Measurements from ENCODE around the gene DPPA5.
"Not testable (repeated sequence)": the region's sequence is repeated elsewhere in the genome, so short reads cannot be mapped to it uniquely, and the experiment has no call there.

DPPA5 gene

DNA sequence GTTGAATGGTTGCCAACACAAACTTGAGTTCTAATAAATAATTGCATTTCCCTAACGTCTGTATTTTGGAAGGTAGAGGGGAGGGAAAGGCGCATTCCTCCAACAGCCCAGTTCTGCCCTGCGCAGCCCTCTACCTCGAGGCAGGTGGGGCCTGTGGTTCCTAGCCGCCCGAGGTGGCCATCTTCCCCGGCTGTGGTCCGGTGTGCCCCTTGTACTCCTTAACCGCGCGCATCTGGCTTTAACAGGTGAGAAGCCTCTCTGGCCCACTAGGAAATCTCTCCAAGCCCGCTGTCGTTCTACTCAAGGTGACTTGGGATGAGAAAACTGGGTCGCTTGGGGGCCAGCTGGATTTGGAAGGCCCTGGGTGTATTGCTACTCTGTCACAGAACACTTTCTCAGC lies 10.0 kb upstream of the DPPA5 start:
- DNase-seq (ENCODE audit: low read depth in 2 of 2): no peak

- no peak for DNase-seq (ENCODE audit: low read depth in 2 of 2)
Observed at GRCh38 chr6:73363537-73363875, 9.4 kb upstream of the DPPA5 start.

GRCh38 chr6:73362869-73363536 lies 8.9 kb upstream of the DPPA5 start:
- DNase-seq (ENCODE audit: low read depth in 2 of 2): no peak

DNA sequence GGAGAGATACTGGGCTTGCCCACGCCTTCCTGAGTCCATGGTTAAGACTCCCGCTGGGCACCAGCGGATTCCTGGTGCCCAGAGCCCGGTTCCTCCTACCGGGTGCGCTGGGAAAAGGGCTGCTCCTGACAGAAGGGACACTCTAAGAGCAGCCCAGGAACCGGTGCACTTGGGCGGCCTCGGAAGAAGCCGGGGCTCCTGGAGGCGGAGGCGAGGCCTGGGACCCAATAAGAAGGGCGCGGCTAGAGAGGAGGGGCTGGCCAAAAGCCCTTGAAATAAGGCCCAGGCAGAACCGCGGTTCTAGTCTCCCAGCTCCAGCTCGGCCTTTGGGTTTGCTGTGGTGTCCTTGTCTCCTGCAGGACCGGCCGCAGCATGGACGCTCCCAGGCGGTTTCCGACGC lies 8.3 kb upstream of the DPPA5 start, which contains the start of gene KHDC3L:
TSS of gene KHDC3L (plus strand) at position 301 of the 400 bp plus-strand sequence. CDS start at position 373, 72 bp downstream.
- DNase-seq (ENCODE audit: low read depth in 2 of 2): no peak

GRCh38 chr6:73349311-73349710 lies 4.8 kb downstream of the DPPA5 start:
- no peak for DNase-seq (ENCODE audit: low read depth in 2 of 2)

GRCh38 chr6:73348550-73349204 lies 5.4 kb downstream of the DPPA5 start:
- DNase-seq (ENCODE audit: low read depth in 2 of 2): no peak

GRCh38 chr6:73343164-73343563 lies 10.9 kb downstream of the DPPA5 start:
- DNase-seq (ENCODE audit: low read depth in 2 of 2): no peak

DNA sequence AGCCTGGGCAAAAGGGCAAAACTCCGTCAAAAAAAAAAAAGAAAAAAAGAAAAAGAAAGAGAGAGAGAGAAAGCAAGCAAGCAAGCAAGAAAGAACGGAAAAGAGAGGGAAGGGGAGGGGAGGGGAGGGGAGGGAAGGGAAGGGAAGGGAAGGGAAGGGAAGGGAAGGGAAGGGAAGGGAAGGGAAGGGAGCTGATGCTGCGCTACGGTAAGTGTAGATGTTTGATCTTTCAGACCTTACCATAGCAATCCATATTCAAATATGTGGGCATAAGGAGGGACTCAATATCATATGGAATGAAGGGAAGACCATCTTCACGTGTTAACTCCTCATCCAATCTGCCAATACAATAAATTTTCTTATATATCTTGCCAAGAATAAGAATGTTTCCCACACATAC lies 11.9 kb downstream of the DPPA5 start:
- DNase-seq (ENCODE audit: low read depth in 2 of 2): no peak

DNA sequence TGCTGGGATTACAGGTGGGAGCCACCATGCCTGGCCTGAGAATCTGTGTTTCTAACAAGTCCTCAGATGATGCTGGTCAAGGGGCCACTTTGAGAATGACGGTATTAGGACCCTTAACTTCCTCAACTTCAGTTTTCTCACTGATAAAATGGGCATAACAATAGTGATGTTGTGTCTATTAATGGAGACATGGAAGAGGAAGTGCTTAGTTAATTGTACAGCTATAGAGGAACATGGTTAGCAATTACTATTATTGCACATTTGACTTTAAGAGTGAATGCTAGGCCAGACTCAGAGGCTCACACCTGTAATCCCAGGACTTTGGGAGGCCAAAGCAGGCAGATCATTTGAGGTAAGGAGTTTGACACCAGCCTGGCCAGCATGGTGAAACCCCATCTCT lies 12.7 kb downstream of the DPPA5 start:
- no peak for DNase-seq (ENCODE audit: low read depth in 2 of 2)

DNA sequence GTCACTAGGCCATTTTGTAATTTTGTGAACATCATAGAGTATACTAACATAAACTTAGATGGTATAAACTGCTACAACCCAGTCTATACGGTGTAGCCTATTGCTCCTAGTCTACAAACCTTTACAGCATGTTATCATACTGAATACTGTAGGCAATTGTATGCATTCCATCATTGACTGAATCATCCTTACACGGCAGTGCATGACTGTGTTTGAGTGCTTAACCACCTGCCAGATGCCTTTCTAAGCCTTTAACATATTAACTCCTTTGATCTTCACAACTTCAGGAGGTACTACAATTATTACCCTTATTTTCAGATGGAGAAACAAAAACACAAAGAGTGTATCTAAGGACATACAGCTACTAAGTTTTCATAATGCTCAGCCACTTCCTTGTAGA lies 14.0 kb downstream of the DPPA5 start:
- DNase-seq (ENCODE audit: low read depth in 2 of 2): no peak

DNA sequence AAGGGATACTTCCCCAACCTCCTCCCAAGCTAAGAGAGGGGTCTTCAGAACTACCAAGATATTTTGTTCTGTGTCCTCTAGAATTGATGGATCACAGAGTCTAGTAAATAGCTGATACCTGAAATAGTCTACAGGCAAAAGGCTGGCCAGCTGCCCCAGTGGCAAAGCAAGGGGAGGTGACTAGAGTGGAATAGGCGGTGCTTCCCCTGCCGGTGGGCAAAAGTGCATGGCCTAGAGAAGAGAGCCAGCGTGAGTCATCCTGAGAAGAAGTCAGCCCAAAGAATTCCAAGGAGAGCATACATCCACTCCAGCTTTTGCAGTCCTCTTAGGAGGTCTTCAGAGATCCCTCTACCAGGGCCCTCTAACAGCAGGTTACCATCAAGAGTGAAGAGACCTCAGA lies 14.7 kb downstream of the DPPA5 start:
- DNase-seq (ENCODE audit: low read depth in 2 of 2): no peak

DNA sequence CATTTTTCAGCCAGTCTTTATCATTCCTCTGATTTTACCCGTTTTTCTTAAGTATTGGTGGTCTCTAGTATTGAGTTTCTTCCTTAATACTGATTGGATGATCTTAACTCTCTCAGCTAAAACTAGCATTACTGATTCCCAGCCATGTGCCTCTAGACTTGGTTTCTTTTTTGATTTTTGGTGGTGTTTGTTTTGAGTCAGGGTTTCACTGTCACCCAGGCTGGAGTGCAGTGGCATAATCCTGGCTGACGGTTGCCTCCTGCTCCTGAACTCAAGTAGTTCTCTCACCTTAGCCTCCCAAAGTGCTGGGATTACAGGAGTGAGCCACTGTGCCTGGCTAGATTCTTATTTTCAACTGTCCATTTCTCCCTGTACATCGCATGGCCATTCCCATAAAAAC lies 24.9 kb downstream of the DPPA5 start:
- no peak for DNase-seq (ENCODE audit: low read depth in 2 of 2)

DNA sequence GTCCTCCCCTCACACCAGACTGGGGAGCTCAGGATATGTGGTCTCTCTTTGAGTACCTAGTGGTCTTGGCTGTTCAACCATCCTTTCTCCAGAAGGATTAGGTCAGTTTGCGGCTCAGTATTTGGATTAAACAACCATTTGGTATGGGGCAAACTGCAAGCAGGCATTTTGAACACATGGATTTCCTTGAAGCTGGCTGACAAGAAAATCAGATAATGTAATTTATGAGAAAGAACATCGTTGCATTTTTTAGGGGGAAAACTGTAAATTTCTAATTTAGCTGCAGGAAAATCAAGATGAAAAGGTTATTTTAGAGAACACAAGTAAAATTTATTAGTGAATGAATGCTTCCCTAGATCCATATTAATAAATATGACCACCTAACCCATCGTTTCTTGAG lies 25.3 kb downstream of the DPPA5 start:
- DNase-seq (ENCODE audit: low read depth in 2 of 2): no peak

- no peak for DNase-seq (ENCODE audit: low read depth in 2 of 2)
Observed at GRCh38 chr6:73325656-73326055, 28.4 kb downstream of the DPPA5 start.

GRCh38 chr6:73323323-73323722 lies 30.8 kb downstream of the DPPA5 start:
- no peak for DNase-seq (ENCODE audit: low read depth in 2 of 2)

DNA sequence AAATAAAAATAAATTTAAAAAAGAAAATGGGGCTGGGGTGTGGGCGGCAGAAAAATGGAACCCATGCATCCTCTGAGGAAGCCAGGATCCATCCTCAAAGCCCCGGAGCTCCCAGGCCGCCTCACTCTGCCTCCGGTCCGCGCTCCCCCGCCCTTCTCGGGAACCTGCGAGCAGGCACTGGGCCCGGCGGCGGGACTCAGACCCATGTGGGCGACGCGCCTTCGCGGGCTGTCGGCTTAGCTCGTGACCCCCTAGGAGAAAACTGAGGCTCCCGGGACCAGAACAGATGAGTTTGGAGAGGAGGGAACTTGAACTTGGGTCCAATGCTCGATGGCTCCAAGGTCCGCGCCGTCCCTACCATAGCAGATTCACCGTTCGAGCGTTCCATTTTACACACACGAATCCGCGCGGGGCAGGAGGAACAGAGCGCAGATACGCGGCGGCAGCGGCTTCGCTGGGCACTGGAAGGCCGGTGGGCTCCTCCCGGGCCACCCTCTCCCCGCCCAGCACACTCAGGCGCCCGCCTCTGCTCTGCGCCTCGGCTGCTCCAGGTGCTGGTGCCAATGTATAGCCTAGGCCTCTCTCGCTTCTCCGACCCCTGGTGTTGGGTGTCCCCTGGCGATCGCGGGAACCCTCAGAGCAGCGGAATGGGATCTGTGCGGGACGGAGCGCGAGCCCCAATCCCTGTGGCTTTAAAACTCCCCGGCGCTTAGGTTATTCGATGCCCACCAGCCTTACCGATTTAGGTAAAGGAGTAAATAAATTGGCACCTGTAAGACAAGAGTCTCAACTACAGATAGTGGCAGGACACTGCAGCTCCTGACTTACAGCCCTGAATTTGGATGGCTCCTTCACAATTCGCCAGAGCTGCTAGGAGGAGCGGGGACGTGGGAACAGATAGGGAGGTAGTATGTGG lies 39.2 kb downstream of the DPPA5 start:
- DNase-seq (ENCODE audit: low read depth in 2 of 2): no peak

- not testable (repeated sequence) for DNase-seq (ENCODE audit: low read depth in 2 of 2)
Observed at GRCh38 chr6:73310503-73310845, 43.6 kb downstream of the DPPA5 start.

- peak; percentile 30 to 51 for DNase-seq (ENCODE audit: low read depth in 2 of 2)
Observed at GRCh38 chr6:73309785-73310502, 44.1 kb downstream of the DPPA5 start.

DNA sequence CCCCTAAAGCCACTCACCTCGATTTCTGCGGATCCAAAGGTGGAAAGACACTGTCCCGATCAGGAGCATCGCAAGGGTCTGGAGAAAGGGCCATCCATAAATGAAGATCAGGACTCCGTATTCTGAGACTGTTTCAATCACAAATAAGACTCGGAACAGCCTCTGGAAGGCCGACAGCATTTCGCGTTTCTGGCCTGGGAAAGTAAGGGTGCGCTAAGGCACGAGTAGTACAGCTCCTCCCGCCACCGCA lies 44.6 kb downstream of the DPPA5 start:
- DNase-seq (ENCODE audit: low read depth in 2 of 2): no peak

GRCh38 chr6:73308712-73309534 lies 45.2 kb downstream of the DPPA5 start:
- DNase-seq (ENCODE audit: low read depth in 2 of 2): no peak

DNA sequence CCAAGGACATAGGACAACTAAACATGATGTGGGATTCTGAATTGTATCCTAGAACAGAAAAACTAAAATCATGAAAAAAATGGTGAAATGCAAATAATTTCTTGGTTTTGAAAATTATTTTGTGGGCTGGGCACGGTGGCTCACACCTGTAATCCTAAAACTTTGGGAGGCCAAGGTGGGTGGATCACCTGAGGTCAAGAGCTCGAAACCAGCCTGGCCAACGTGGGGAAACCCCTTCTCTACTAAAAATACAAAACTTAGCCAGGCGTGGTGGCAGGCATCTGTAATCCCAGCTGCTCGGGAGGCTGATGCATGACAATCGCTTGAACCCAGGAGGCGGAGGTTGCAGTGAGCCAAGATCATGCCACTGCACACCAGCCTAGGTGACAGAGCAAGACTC lies 50.3 kb downstream of the DPPA5 start:
- DNase-seq (ENCODE audit: low read depth in 2 of 2): not testable (repeated sequence)
